B cell (primary cell): ENCODE data around the gene TMEM273. TPM values are rescaled to one million over a fixed set of nuclear protein-coding genes. Genes with fewer than 3 reads are reported as not detected.

Experiments used
- ATAC-seq: fragments of 200-7000 bp; cut with Tn5 transposase; one replicate; pipeline ENCODE4 v1.10.0; 2021; ENCODE audit warnings: low read depth, mild to moderate bottlenecking, moderate number of reproducible peaks, moderate library complexity
- CTCF ChIA-PET: fragments of 350-600 bp; sonication (Branson Sonifier 250); formaldehyde crosslinking; loops from one replicate; lab custom pipeline; 2021; ENCODE audit warnings: antibody characterized with exemption, inconsistent platforms; lab: Charles Lee
- POLR2A ChIA-PET: fragments of 350-600 bp; sonication (Branson Sonifier 250); formaldehyde crosslinking; loops from one replicate; lab custom pipeline; 2021; ENCODE audit warnings: antibody characterized with exemption; lab: Charles Lee
- DNase-seq: peaks from one replicate; pipeline ENCODE4 v3.0.0; 2013
- H2AFZ ChIP-seq: 2 replicates; pipeline ENCODE4 v1.6.1; 2012; ENCODE audit warnings: mild to moderate bottlenecking, low read depth, low read length; ENCODE audit not compliant: insufficient read depth, poor library complexity, severe bottlenecking
- H3K27ac ChIP-seq, 2 donors: 1 replicate in 1 of 2; 2 replicates in 1 of 2; pipeline ENCODE4 v1.5.1; 2012 to 2013; ENCODE audit warnings: low read length in 2 of 2, mild to moderate bottlenecking in 2 of 2, moderate library complexity in 1 of 2
- H3K27me3 ChIP-seq, 4 experiments: fragments of 200-600 bp in 1 of 4; sonication (generic) in 1 of 4; replicated peaks in 1 of 4; 1 replicate in 2 of 4; 2 replicates in 2 of 4; pipeline versions ENCODE4 v1.6.1 to v1.7.0; 2013 to 2016; ENCODE audit warnings: low read length in 3 of 4, mild to moderate bottlenecking in 2 of 4, mixed read lengths in 1 of 4, moderate library complexity in 1 of 4; ENCODE audit not compliant: insufficient read depth in 4 of 4, control insufficient read depth in 3 of 4; ENCODE audit errors: control extremely low read depth in 1 of 4
- H3K36me3 ChIP-seq, 2 experiments: replicated peaks in 1 of 2; 1 replicate in 1 of 2; 2 replicates in 1 of 2; pipeline versions ENCODE4 v1.6.1 to v1.7.1; 2013; ENCODE audit warnings: low read length in 1 of 2; ENCODE audit not compliant: insufficient read depth in 2 of 2, control insufficient read depth in 1 of 2; ENCODE audit errors: control extremely low read depth in 1 of 2, extremely low read depth in 1 of 2
- H3K4me1 ChIP-seq, 2 donors: fragments of 200-600 bp in 1 of 2; sonication (generic) in 1 of 2; 1 replicate in 1 of 2; 2 replicates in 1 of 2; pipeline versions ENCODE4 v1.5.1 to v1.6.1; 2013 to 2017; ENCODE audit warnings: low read length in 2 of 2; ENCODE audit not compliant: control insufficient read depth in 2 of 2, insufficient read depth in 2 of 2
- H3K4me2 ChIP-seq: replicated peaks from 2 replicates; pipeline ENCODE3; 2012; ENCODE audit warnings: mild to moderate bottlenecking, low read depth, low read length; ENCODE audit not compliant: poor library complexity, severe bottlenecking
- H3K4me3 ChIP-seq, 5 experiments: fragments of 200-600 bp in 1 of 5; sonication (generic) in 1 of 5; 1 replicate in 3 of 5; 2 replicates in 2 of 5; pipeline versions ENCODE4 v1.5.1 to v1.7.0; 2011 to 2016; ENCODE audit warnings: low read length in 4 of 5, mild to moderate bottlenecking in 4 of 5, low read depth in 2 of 5, control low read depth in 1 of 5, moderate library complexity in 1 of 5; ENCODE audit not compliant: insufficient read depth in 1 of 5; ENCODE audit errors: control extremely low read depth in 1 of 5, extremely low read depth in 1 of 5
- H3K79me2 ChIP-seq: fragments of 200-600 bp; sonication (generic); one replicate; pipeline ENCODE4 v1.6.0; 2016; ENCODE audit warnings: low read length; ENCODE audit not compliant: control insufficient read depth, insufficient read depth
- H3K9ac ChIP-seq: fragments of 200-600 bp; sonication (generic); 2 replicates; pipeline ENCODE4 v1.6.1; 2017; ENCODE audit warnings: mild to moderate bottlenecking, low read length, moderate library complexity
- H3K9me3 ChIP-seq, 3 donors: one replicate each; pipeline versions ENCODE4 v1.6.1 to v1.7.1; 2013; ENCODE audit warnings: low read length in 2 of 3; ENCODE audit not compliant: control insufficient read depth in 2 of 3, insufficient read depth in 1 of 3; ENCODE audit errors: control extremely low read depth in 1 of 3
- H4K20me1 ChIP-seq: 2 replicates; pipeline ENCODE4 v1.6.0; 2012; ENCODE audit warnings: mild to moderate bottlenecking, low read length; ENCODE audit not compliant: insufficient read depth, control insufficient read depth, poor library complexity, severe bottlenecking
- H3K27ac Mint-ChIP-seq: one replicate; pipeline ENCODE4 v1.8.0; 2021; ENCODE audit warnings: mixed read lengths
- H3K27me3 Mint-ChIP-seq: one replicate; pipeline ENCODE4 v1.8.0; 2021; ENCODE audit warnings: mixed read lengths
- H3K4me1 Mint-ChIP-seq: one replicate; pipeline ENCODE4 v1.8.0; 2021; ENCODE audit warnings: mixed read lengths
- H3K4me3 Mint-ChIP-seq: one replicate; pipeline ENCODE4 v1.8.0; 2021; ENCODE audit warnings: mixed read lengths
- H3K9me3 Mint-ChIP-seq: one replicate; pipeline ENCODE4 v1.8.0; 2022; ENCODE audit warnings: mixed read lengths; ENCODE audit not compliant: insufficient read depth
- CTCF ChIP-seq: fragments of 200-600 bp; IDR thresholded peaks from one replicate; pipeline ENCODE4 v1.8.0; 2022; ENCODE audit warnings: antibody characterized with exemption, mild to moderate bottlenecking
- EZH2 ChIP-seq: IDR thresholded peaks from 2 replicates; pipeline ENCODE4 v1.6.1; 2012; ENCODE audit warnings: borderline replicate concordance, low read depth, mild to moderate bottlenecking, moderate library complexity, low read length; ENCODE audit not compliant: insufficient read depth, poor library complexity, severe bottlenecking
- WGBS: methylation state at CpG from one replicate; pipeline ENCODE4 v1.1.5; 2013; ENCODE audit warnings: missing lambda C conversion rate; ENCODE audit not compliant: insufficient coverage; 5-methylcytosine and 5-hydroxymethylcytosine counted together
- intact Hi-C: fragments of 100-400 bp; cut with micrococcal nuclease; formaldehyde crosslinking; loops from one replicate; pipeline ENCODE4 v1.10.0; 2022
- polyA plus RNA-seq: library from polyadenylated mRNA; depleted of rRNA; stranded (reverse); fragments of >200 nt; gene quantifications from 2 replicates; pipeline ENCODE4 v1.2.3, GENCODE V29; 2012
- total RNA-seq, 2 donors: library from RNA; stranded (reverse); fragments of 120-200 nt in 1 of 2; gene quantifications; 1 replicate in 1 of 2; 2 replicates in 1 of 2; pipeline versions ENCODE4 v1.2.3 to v1.2.4, GENCODE V29; 2013 to 2022

The TMEM273 gene
- total and polyA plus RNA-seq, 2 donors (not counting 1 experiment from before 2014, with no cell fraction given): 36.0 to 36.4 TPM

GRCh38 chr10:49107111-49107886, 80.9 kb downstream of the TMEM273 start:
- TF ChIP-seq CTCF (no peak), EZH2 (no peak)
- CTCF ChIA-PET: no interaction called here
- Histone ChIP-seq H3K27ac (no peak overlapping the region), H3K9me3 (no peaks in the 10 kb centered on the region), H3K79me2 (no peaks in the 10 kb centered on the region), H3K4me2 (no peak overlapping the region), H3K4me1 (no peaks in the 10 kb centered on the region), H4K20me1 (no peaks in the 10 kb centered on the region), H3K27me3 (peaks cover 0 to 16% (median 2%) of the 10 kb centered on the region in 4 experiments), H3K4me3 (no peak overlapping the region), H3K9ac (no peak overlapping the region), H3K36me3 (no peaks in the 10 kb centered on the region), H2AFZ (no peak overlapping the region)
- Mint-ChIP-seq H3K4me1 (no peaks in the 10 kb centered on the region), H3K4me3 (no peak overlapping the region), H3K27me3 (peaks cover 12% of the 10 kb centered on the region), H3K27ac (no peak overlapping the region), H3K9me3 (no peaks in the 10 kb centered on the region)
- intact Hi-C loops: no loop called here
- no peak for DNase-seq
- WGBS: 96% methylated on average over 17 of the region's 17 CpGs
- no peak for ATAC-seq
- POLR2A ChIA-PET: no interaction called here

- POLR2A ChIA-PET: no interaction called here
These were observed 81.7 kb downstream of the TMEM273 start for GRCh38 chr10:49106451-49106850.

More at GRCh38 chr10:49106451-49106850, 81.7 kb downstream of the TMEM273 start:
- intact Hi-C loops: no loop called here
- no peaks in the 10 kb centered on the region for H3K9me3 Mint-ChIP-seq
- Histone ChIP-seq H3K27ac (no peak overlapping the region), H2AFZ (no peak overlapping the region), H3K4me2 (no peak overlapping the region), H3K36me3 (no peaks in the 10 kb centered on the region), H3K27me3 (peaks cover 0 to 13% (median 2%) of the 10 kb centered on the region in 4 experiments), H3K9me3 (no peaks in the 10 kb centered on the region), H3K4me3 (no peak overlapping the region), H3K9ac (no peak overlapping the region), H3K79me2 (no peaks in the 10 kb centered on the region), H3K4me1 (no peaks in the 10 kb centered on the region), H4K20me1 (no peaks in the 10 kb centered on the region)
- ATAC-seq (no peak), DNase-seq (no peak)
- no peak overlapping the region for H3K27ac Mint-ChIP-seq
- no peaks in the 10 kb centered on the region for H3K4me1 Mint-ChIP-seq
- CTCF ChIA-PET: no interaction called here
- H3K4me3 Mint-ChIP-seq: no peak overlapping the region
- TF ChIP-seq EZH2 (no peak), CTCF (no peak)
- peaks cover 16% of the 10 kb centered on the region for H3K27me3 Mint-ChIP-seq
- WGBS: 83% methylated on average over 7 of the region's 7 CpGs
